Right lobe of liver (tissue), 6 donors: ENCODE results near the gene ZBTB47. TPM values are rescaled to one million over a fixed set of nuclear protein-coding genes. Genes with fewer than 3 reads are reported as not detected.

Experiments
- ATAC-seq, 4 donors: fragments of 200-7000 bp; cut with Tn5 transposase; one replicate each; pipeline ENCODE4 v1.9.1; 2020; ENCODE audit warnings: mild to moderate bottlenecking in 4 of 4, moderate library complexity in 4 of 4
- DNase-seq, 3 donors: peaks; one replicate each; pipeline ENCODE4 v3.0.0-alpha.2; 2020
- H3K27ac ChIP-seq, 3 donors: fragments of 200-600 bp; one replicate each; pipeline ENCODE4 v1.8.0; 2022
- H3K27me3 ChIP-seq, 2 donors: fragments of 200-600 bp; one replicate each; pipeline ENCODE4 v1.8.0; 2022
- H3K36me3 ChIP-seq, 4 donors: fragments of 200-600 bp; sonication (generic) in 1 of 4; one replicate each; pipeline versions ENCODE4 v1.5.1 to v1.8.0; 2017 to 2022; ENCODE audit warnings: control low read depth in 1 of 4
- H3K4me1 ChIP-seq, 4 donors: fragments of 200-600 bp; sonication (generic) in 1 of 4; one replicate each; pipeline versions ENCODE4 v1.5.1 to v1.8.0; 2017 to 2022; ENCODE audit warnings: control low read depth in 1 of 4
- H3K4me3 ChIP-seq, 3 donors: fragments of 200-600 bp; one replicate each; pipeline ENCODE4 v1.8.0; 2022
- H3K9me3 ChIP-seq, 4 donors: fragments of 200-600 bp; sonication (generic) in 1 of 4; one replicate each; pipeline versions ENCODE4 v1.5.1 to v1.8.0; 2017 to 2022; ENCODE audit warnings: control low read depth in 1 of 4
- CTCF ChIP-seq, 4 donors: fragments of 200-600 bp in 3 of 4; fragments of 450-650 bp in 1 of 4; IDR thresholded peaks; one replicate each; pipeline versions ENCODE4 v1.5.1 to v1.8.0; 2016 to 2022; ENCODE audit warnings: antibody characterized with exemption in 4 of 4, mild to moderate bottlenecking in 2 of 4
- POLR2A ChIP-seq: fragments of 450-650 bp; IDR thresholded peaks from one replicate; pipeline ENCODE4 v1.6.1; 2017; ENCODE audit warnings: antibody characterized with exemption, mild to moderate bottlenecking
- WGBS: methylation state at CpG from one replicate; pipeline ENCODE4 v1.1.6; 2018; ENCODE audit warnings: low coverage, low lambda C conversion rate; ENCODE audit not compliant: insufficient coverage; ENCODE audit errors: missing lambda C conversion rate; 5-methylcytosine and 5-hydroxymethylcytosine counted together
- intact Hi-C, 2 donors: fragments of 100-400 bp; cut with DNase I; formaldehyde crosslinking; loops; one replicate each; pipeline versions ENCODE4 v1.11.2 to v1.14.1; 2022
- total RNA-seq, 6 experiments: library from RNA; depleted of rRNA in 2 of 6; stranded (reverse); fragments of >200 nt in 2 of 6; fragmentation: NEBNext Ultra II Directional in 3 of 6; extraction: Animal tissue kit (Norgen Biotek cat#: 25700) in 3 of 6; gene quantifications; one replicate each; pipeline versions ENCODE4 v1.1.0 to v1.2.4, GENCODE V29; 2016 to 2023
- donor health status: DM: no; HTN: yes; CAD: no.
- donor health status: DM: no; HTN: no; CAD: no.
- donor health status: DM: no; HTN: no; CAD: no.
- donor health status: DM: no; HTN: yes; CAD: no.
- donor health status: DM: no; HTN: yes; CAD: no.

The ZBTB47 gene
- total RNA-seq, 6 experiments from 2014 or later: 2.2 to 8.9 (median 4.9) TPM

GRCh38 chr3:42612217-42612616 is 41.3 kb upstream of the ZBTB47 start:
- ATAC-seq: no peak
- no peak overlapping the region for H3K27ac ChIP-seq

GRCh38 chr3:42612928-42613327 is 40.6 kb upstream of the ZBTB47 start:
- DNase-seq (no peak), ATAC-seq (no peak)
- Histone ChIP-seq H3K27me3 (no peaks in the 10 kb centered on the region), H3K36me3 (peaks cover 0 to 2% (median 0%) of the 10 kb centered on the region in 4 donors), H3K4me3 (no peak overlapping the region), H3K4me1 (peaks cover 0 to 22% (median 5%) of the 10 kb centered on the region in 4 donors), H3K27ac (no peak overlapping the region), H3K9me3 (no peaks in the 10 kb centered on the region)
- WGBS: 88% methylated on average over 3 of the region's 3 CpGs
- TF ChIP-seq CTCF (IDR thresholded peaks at IDR 0.05) (no peak), POLR2A (no peak)
- intact Hi-C loops: no loop called here

More at GRCh38 chr3:42612217-42612616, 41.3 kb upstream of the ZBTB47 start:
- Histone ChIP-seq H3K4me3 (no peak overlapping the region), H3K27me3 (no peaks in the 10 kb centered on the region), H3K4me1 (peaks cover 0 to 22% (median 5%) of the 10 kb centered on the region in 4 donors), H3K36me3 (no peaks in the 10 kb centered on the region), H3K9me3 (no peaks in the 10 kb centered on the region)
- intact Hi-C loops: no loop called here
- no peak for DNase-seq
- 73% methylated on average over 1 of the region's 1 CpG for WGBS
- TF ChIP-seq POLR2A (no peak), CTCF (IDR thresholded peaks at IDR 0.05) (no peak)

- no peaks in the 10 kb centered on the region for H3K9me3 ChIP-seq
- no peak overlapping the region for H3K27ac ChIP-seq
- ATAC-seq (peak in 2 of 4 donors; percentile 33 to 47), DNase-seq (no peak)
- no peak overlapping the region for H3K4me3 ChIP-seq
- intact Hi-C loops: no loop called here
- peaks cover 0 to 19% (median 4%) of the 10 kb centered on the region in 4 donors for H3K4me1 ChIP-seq
- H3K36me3 ChIP-seq: peaks cover 0 to 3% (median 1%) of the 10 kb centered on the region in 4 donors
- H3K27me3 ChIP-seq: no peaks in the 10 kb centered on the region
- TF ChIP-seq CTCF (IDR thresholded peaks at IDR 0.05) (peak; percentile 28 to 43 (median 36)), POLR2A (no peak)
- 77% methylated on average over 2 of the region's 2 CpGs for WGBS
These were observed 40.0 kb upstream of the ZBTB47 start for GRCh38 chr3:42613462-42613861.

GRCh38 chr3:42631620-42632019 is 21.9 kb upstream of the ZBTB47 start:
- Histone ChIP-seq H3K27ac (no peak overlapping the region), H3K4me3 (no peak overlapping the region), H3K36me3 (peaks cover 0 to 59% (median 43%) of the 10 kb centered on the region in 4 donors), H3K9me3 (no peaks in the 10 kb centered on the region), H3K4me1 (no peaks in the 10 kb centered on the region), H3K27me3 (no peaks in the 10 kb centered on the region)
- no peak for TF ChIP-seq CTCF (IDR thresholded peaks at IDR 0.05)
- no peak for TF ChIP-seq POLR2A
- 79% methylated on average over 2 of the region's 2 CpGs for WGBS
- intact Hi-C loops: no loop called here
- ATAC-seq (no peak), DNase-seq (no peak)

GRCh38 chr3:42632146-42632545 is 21.4 kb upstream of the ZBTB47 start:
- 40% methylated on average over 1 of the region's 1 CpG for WGBS
- Histone ChIP-seq H3K9me3 (no peaks in the 10 kb centered on the region), H3K4me1 (no peaks in the 10 kb centered on the region), H3K36me3 (peaks cover 0 to 62% (median 42%) of the 10 kb centered on the region in 4 donors), H3K4me3 (no peak overlapping the region), H3K27ac (no peak overlapping the region), H3K27me3 (no peaks in the 10 kb centered on the region)
- ATAC-seq (no peak), DNase-seq (no peak)
- intact Hi-C loops: no loop called here
- TF ChIP-seq CTCF (IDR thresholded peaks at IDR 0.05): no peak
- TF ChIP-seq POLR2A: no peak
